SK-N-MC (cell line): ENCODE data around the gene CACNA1F.

Experiments used
- DNase-seq: peaks from one replicate; pipeline ENCODE4 v3.0.0-alpha.2; 2011; ENCODE audit warnings: low read depth, low spot score
- H3K27ac ChIP-seq: fragments of 200-600 bp; sonication (generic); 2 replicates; pipeline ENCODE4 v1.5.1; 2016; ENCODE audit warnings: mixed run types
- H3K36me3 ChIP-seq: fragments of 200-600 bp; sonication (generic); 2 replicates; pipeline ENCODE4 v1.6.1; 2017; ENCODE audit warnings: antibody characterized with exemption, low read length, mixed read lengths; ENCODE audit not compliant: insufficient read depth
- H3K4me3 ChIP-seq: fragments of 200-600 bp; sonication (generic); 2 replicates; pipeline ENCODE4 v1.5.1; 2016
- H3K9ac ChIP-seq: fragments of 200-600 bp; sonication (generic); 2 replicates; pipeline ENCODE4 v1.8.0; 2017; ENCODE audit warnings: mixed run types, mixed read lengths; ENCODE audit not compliant: insufficient read length
- H3K9me3 ChIP-seq: fragments of 200-600 bp; sonication (generic); 2 replicates; pipeline ENCODE4 v1.6.1; 2017; ENCODE audit warnings: low read depth, mild to moderate bottlenecking, antibody characterized with exemption, low read length, moderate library complexity, mixed read lengths
- EZH2 ChIP-seq: fragments of 200-600 bp; sonication (generic); IDR thresholded peaks from one replicate; pipeline ENCODE4 v1.6.1; 2017; ENCODE audit warnings: antibody characterized with exemption
- FOXP2 ChIP-seq: optimal IDR thresholded peaks from 2 replicates; pipeline ENCODE3; 2011; ENCODE audit warnings: mild to moderate bottlenecking, moderate library complexity; ENCODE audit not compliant: insufficient read depth; ENCODE audit errors: extremely low read length, control extremely low read depth
- POLR2AphosphoS5 ChIP-seq: IDR thresholded peaks from 2 replicates; pipeline ENCODE4 v1.6.1; 2012; ENCODE audit warnings: mild to moderate bottlenecking, low read depth, low read length, borderline replicate concordance

Gene CACNA1F

GRCh38 chrX:49172280-49172780 is 60.8 kb downstream of the CACNA1F start:
- peak overlapping the region; percentile 82 for H3K4me3 ChIP-seq
- TF ChIP-seq EZH2 (no peak), POLR2AphosphoS5 (peak; percentile 36; the same call in 1 of the 2 replicates)
- H3K9ac ChIP-seq, result peak overlapping the region; percentile 75
- H3K36me3 ChIP-seq, result peaks cover 14% of the 10 kb centered on the region; the same call in 1 of the 2 replicates
- H3K27ac ChIP-seq, result peak overlapping the region; percentile 57; the same call in 1 of the 2 replicates
- no peak for DNase-seq
- no peaks in the 10 kb centered on the region for H3K9me3 ChIP-seq

DNA sequence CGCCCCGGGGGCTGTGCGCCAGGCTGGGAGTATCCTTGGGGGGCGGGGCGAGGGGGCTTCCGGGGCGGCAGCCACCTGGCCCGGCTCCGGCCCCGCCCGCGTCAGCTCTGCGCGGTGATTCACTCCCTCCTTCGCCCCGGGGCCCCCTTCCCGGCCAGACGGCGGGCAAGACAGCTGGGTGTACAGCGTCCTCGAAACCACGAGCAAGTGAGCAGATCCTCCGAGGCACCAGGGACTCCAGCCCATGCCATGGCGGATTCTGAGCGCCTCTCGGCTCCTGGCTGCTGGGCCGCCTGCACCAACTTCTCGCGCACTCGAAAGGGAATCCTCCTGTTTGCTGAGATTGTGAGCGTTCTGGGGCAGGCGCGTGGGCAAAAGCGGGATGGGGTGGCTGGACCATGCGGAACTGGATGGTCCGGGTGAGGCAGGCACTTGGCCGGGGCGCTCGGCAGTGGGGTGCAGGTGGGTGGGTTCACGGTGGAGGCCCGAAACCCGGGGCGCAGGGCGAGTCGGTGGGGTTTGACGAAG is 61.3 kb downstream of the CACNA1F start, which contains the start of gene PLP2:
Gene PLP2, plus strand, starts transcription at position 147 of the 528 bp plus-strand sequence. Its CDS starts 103 bp downstream, at position 250.
- H3K9ac ChIP-seq, result peak within 1 kb of the TSS; percentile 75
- no peaks in the 10 kb centered on the region for H3K9me3 ChIP-seq
- TF ChIP-seq POLR2AphosphoS5 (peak; percentile 48; the same call in 1 of the 2 replicates), FOXP2 (no peak)
- H3K36me3 ChIP-seq, result peaks cover 14% of the 10 kb centered on the region; the same call in 1 of the 2 replicates
- peak within 1 kb of the TSS; percentile 57; the same call in 1 of the 2 replicates for H3K27ac ChIP-seq
- H3K4me3 ChIP-seq, result peak within 1 kb of the TSS; percentile 82
- no peak for DNase-seq

- H3K36me3 ChIP-seq, result no peaks in the 10 kb centered on the region
- TF ChIP-seq EZH2 (no peak), POLR2AphosphoS5 (no peak), FOXP2 (no peak)
- H3K27ac ChIP-seq, result no peak overlapping the region
- no peak overlapping the region for H3K4me3 ChIP-seq
- H3K9ac ChIP-seq, result no peak overlapping the region
- H3K9me3 ChIP-seq, result no peaks in the 10 kb centered on the region
- DNase-seq, result no peak
Observed at GRCh38 chrX:49167740-49168108, 65.4 kb downstream of the CACNA1F start.

DNA sequence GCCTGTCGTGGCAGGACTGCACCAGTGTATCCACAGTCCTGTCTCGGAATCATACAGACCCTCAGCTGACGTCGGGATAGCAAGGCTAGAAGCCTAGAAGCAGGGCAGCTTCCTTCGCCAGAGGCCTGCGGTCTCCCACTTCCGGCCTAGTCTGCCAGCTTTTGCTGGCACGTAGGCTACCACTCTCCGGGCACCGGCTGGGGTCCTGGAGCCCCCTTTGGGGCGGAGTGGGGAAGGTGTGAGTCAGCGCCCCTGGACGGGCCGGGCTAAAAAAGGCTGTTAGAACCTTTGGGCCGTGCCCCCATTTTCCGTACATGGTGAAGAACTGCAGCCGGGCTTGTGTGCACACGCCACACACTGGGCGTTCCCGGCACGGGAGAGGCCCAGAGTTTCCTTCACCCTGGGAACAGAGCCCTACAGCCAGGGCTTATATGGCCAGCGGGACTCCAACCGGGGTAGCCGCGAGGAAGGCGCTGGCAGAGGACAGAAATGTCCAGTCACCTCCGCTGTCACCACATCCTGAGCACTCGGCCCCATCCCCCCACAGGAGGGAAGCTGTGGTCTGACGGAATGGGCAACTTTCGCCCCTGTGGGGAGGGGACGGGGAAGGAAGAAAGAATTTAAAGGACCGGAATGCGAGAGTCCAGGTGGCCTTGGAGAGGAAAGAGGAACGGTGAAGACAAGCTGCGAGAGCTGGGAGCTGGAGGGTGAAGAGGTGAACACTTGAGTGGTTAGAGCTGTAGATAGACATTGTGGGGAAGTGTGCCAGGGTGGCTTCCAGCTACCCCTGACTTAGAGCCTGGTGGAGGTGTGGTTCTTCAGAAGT is 66.0 kb downstream of the CACNA1F start:
- Histone ChIP-seq H3K36me3 (no peaks in the 10 kb centered on the region), H3K4me3 (no peak overlapping the region), H3K27ac (no peak overlapping the region), H3K9ac (no peak overlapping the region), H3K9me3 (no peaks in the 10 kb centered on the region)
- TF ChIP-seq POLR2AphosphoS5, result no peak
- no peak for TF ChIP-seq EZH2
- TF ChIP-seq FOXP2, result no peak
- DNase-seq, result no peak

GRCh38 chrX:49165901-49166881 is 66.9 kb downstream of the CACNA1F start:
- TF ChIP-seq POLR2AphosphoS5, result no peak
- no peak for TF ChIP-seq FOXP2
- no peak for TF ChIP-seq EZH2
- no peaks in the 10 kb centered on the region for H3K9me3 ChIP-seq
- no peak overlapping the region for H3K9ac ChIP-seq
- DNase-seq, result no peak
- no peak overlapping the region for H3K4me3 ChIP-seq
- H3K36me3 ChIP-seq, result no peaks in the 10 kb centered on the region
- no peak overlapping the region for H3K27ac ChIP-seq

DNA sequence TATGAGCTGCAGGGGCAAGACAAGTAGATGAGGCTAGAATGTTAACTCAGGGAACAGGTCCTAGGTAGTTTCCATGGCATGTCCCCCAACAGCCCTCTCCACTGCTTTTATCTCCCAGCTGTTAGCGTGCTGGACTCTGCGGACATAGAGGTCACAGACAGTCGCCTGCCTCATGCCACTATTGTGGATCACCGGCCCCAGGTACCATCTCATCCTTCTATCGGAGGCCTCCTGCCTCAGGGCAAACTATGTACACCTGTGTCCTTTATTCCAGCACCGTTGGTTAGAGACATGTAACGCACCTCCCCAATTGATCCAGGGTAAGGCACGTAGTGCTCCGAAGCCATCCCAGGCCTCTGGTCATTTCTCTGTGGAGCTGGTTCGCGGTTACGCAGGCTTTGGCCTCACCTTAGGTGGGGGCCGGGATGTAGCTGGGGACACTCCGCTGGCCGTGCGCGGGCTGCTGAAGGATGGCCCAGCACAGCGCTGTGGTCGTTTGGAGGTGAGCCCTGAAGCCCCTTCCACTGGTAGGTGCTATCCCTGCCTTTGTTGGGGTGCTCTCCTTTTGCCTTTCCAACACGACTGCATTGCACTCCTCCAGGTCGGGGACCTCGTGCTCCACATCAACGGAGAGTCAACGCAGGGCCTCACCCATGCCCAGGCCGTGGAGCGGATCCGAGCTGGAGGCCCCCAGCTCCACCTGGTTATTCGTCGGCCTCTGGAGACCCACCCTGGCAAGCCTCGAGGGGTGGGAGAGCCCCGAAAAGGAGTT is 68.4 kb downstream of the CACNA1F start:
- TF ChIP-seq EZH2, result no peak
- TF ChIP-seq FOXP2, result no peak
- TF ChIP-seq POLR2AphosphoS5, result no peak
- DNase-seq, result no peak
- Histone ChIP-seq H3K27ac (no peak overlapping the region), H3K36me3 (no peaks in the 10 kb centered on the region), H3K9me3 (no peaks in the 10 kb centered on the region), H3K9ac (no peak overlapping the region), H3K4me3 (no peak overlapping the region)
